WTC11 (cell line): ENCODE data around the gene MALSU1. TPM values are rescaled to one million over a fixed set of nuclear protein-coding genes. Genes with fewer than 3 reads are reported as not detected.

Experiments
- ATAC-seq: fragments of 200-7000 bp; cut with Tn5 transposase; 2 replicates; pipeline ENCODE4 v1.10.0; 2021; ENCODE audit warnings: mild to moderate bottlenecking, moderate library complexity
- CTCF ChIA-PET: fragments of 300-600 bp; sonication (Branson Sonifier 250); formaldehyde crosslinking; loops from one replicate; lab custom pipeline; 2021; ENCODE audit warnings: antibody characterized with exemption; lab: Charles Lee
- POLR2A ChIA-PET: fragments of 350-600 bp; sonication (Branson Sonifier 250); formaldehyde crosslinking; loops from one replicate; lab custom pipeline; 2021; ENCODE audit warnings: antibody characterized with exemption; lab: Charles Lee
- DNase-seq: peaks from one replicate; pipeline ENCODE4 v3.0.0; 2021; ENCODE audit warnings: low spot score
- H3K27ac Mint-ChIP-seq: 2 replicates; pipeline ENCODE4 v1.8.0; 2021; ENCODE audit warnings: mixed read lengths
- H3K27me3 Mint-ChIP-seq: 2 replicates; pipeline ENCODE4 v1.8.0; 2021; ENCODE audit warnings: low read depth, mild to moderate bottlenecking, moderate library complexity, mixed read lengths
- H3K36me3 Mint-ChIP-seq: 2 replicates; pipeline ENCODE4 v1.8.0; 2021; ENCODE audit warnings: mixed read lengths
- H3K4me1 Mint-ChIP-seq: 2 replicates; pipeline ENCODE4 v1.8.0; 2022; ENCODE audit warnings: mixed read lengths
- H3K4me3 Mint-ChIP-seq: 2 replicates; pipeline ENCODE4 v1.8.0; 2021; ENCODE audit warnings: mild to moderate bottlenecking, moderate library complexity, mixed read lengths
- H3K9me3 Mint-ChIP-seq: 2 replicates; pipeline ENCODE4 v1.8.0; 2021; ENCODE audit warnings: mixed read lengths
- CREB1 ChIP-seq: sonication (generic); formaldehyde crosslinking; IDR thresholded peaks from 2 replicates; pipeline ENCODE4 v1.8.0; 2023; ENCODE audit warnings: mild to moderate bottlenecking, missing genetic modification reagents
- ETV6 ChIP-seq: sonication (generic); formaldehyde crosslinking; IDR thresholded peaks from 2 replicates; pipeline ENCODE4 v1.8.1; 2022; ENCODE audit warnings: mild to moderate bottlenecking, missing genetic modification reagents
- JAZF1 ChIP-seq: fragments of 250-450 bp; sonication (Bioruptor Pico); IDR thresholded peaks from 2 replicates; pipeline ENCODE4 v1.9.0; 2021; ENCODE audit warnings: moderate library complexity, mild to moderate bottlenecking, inconsistent platforms
- MXD4 ChIP-seq: fragments of 250-450 bp; sonication (Bioruptor Pico); IDR thresholded peaks from 2 replicates; pipeline ENCODE4 v1.8.0; 2021; ENCODE audit warnings: mild to moderate bottlenecking, moderate library complexity, borderline replicate concordance
- MYBL2 ChIP-seq: sonication (generic); formaldehyde crosslinking; IDR thresholded peaks from 2 replicates; pipeline ENCODE4 v1.8.1; 2023; ENCODE audit warnings: mild to moderate bottlenecking, moderate library complexity, missing genetic modification reagents
- OVOL2 ChIP-seq: fragments of 250-450 bp; sonication (Bioruptor Pico); IDR thresholded peaks from 2 replicates; pipeline ENCODE4 v1.9.0; 2021; ENCODE audit warnings: mild to moderate bottlenecking, borderline replicate concordance
- RORB ChIP-seq: fragments of 250-450 bp; sonication (Bioruptor Pico); IDR thresholded peaks from 2 replicates; pipeline ENCODE4 v1.9.0; 2021; ENCODE audit warnings: mild to moderate bottlenecking
- SMAD3 ChIP-seq: sonication (generic); formaldehyde crosslinking; IDR thresholded peaks from 2 replicates; pipeline ENCODE4 v1.8.0; 2022; ENCODE audit warnings: missing genetic modification reagents, mild to moderate bottlenecking, borderline replicate concordance
- ZNF138 ChIP-seq: sonication (generic); formaldehyde crosslinking; conservative IDR thresholded peaks from 2 replicates; pipeline ENCODE4 v1.8.1; 2022; ENCODE audit warnings: mild to moderate bottlenecking, moderate library complexity, missing genetic modification reagents
- ZNF416 ChIP-seq: fragments of 250-450 bp; sonication (Bioruptor Pico); IDR thresholded peaks from 2 replicates; pipeline ENCODE4 v1.9.0; 2021; ENCODE audit warnings: mild to moderate bottlenecking, inconsistent platforms
- ZNF423 ChIP-seq: fragments of 250-450 bp; sonication (Bioruptor Pico); IDR thresholded peaks from 2 replicates; pipeline ENCODE4 v2.1.2; 2022; ENCODE audit warnings: mild to moderate bottlenecking, moderate library complexity
- total RNA-seq: library from RNA; stranded (reverse); gene quantifications from 3 replicates; pipeline ENCODE4 v1.2.3, GENCODE V29; 2021
- TF ChIP-seq, protein P1 (sequence below): fragments of 200-600 bp; IDR thresholded peaks from 2 replicates; pipeline ENCODE4 v1.8.0; 2022; ENCODE audit warnings: antibody characterized with exemption
- TF ChIP-seq, protein P2 (sequence below): sonication (generic); formaldehyde crosslinking; IDR thresholded peaks from 2 replicates; pipeline ENCODE4 v1.8.1; 2022; ENCODE audit warnings: low read depth, missing genetic modification reagents, borderline replicate concordance
- TF ChIP-seq, protein P3 (sequence below): sonication (generic); formaldehyde crosslinking; IDR thresholded peaks from 2 replicates; pipeline ENCODE4 v1.8.1; 2022; ENCODE audit warnings: mild to moderate bottlenecking, moderate library complexity, missing genetic modification reagents
- TF ChIP-seq, protein P4 (sequence below): sonication (generic); formaldehyde crosslinking; conservative IDR thresholded peaks from 2 replicates; pipeline ENCODE4 v1.8.1; 2023; ENCODE audit warnings: mild to moderate bottlenecking, low read depth, missing genetic modification reagents, moderate library complexity
- TF ChIP-seq, protein P5 (sequence below): sonication (generic); formaldehyde crosslinking; IDR thresholded peaks from 2 replicates; pipeline ENCODE4 v1.8.1; 2023; ENCODE audit warnings: mild to moderate bottlenecking, missing genetic modification reagents
- TF ChIP-seq, protein P6 (sequence below): sonication (generic); formaldehyde crosslinking; IDR thresholded peaks from 2 replicates; pipeline ENCODE4 v1.8.0; 2022; ENCODE audit warnings: mild to moderate bottlenecking, missing genetic modification reagents
- TF ChIP-seq, protein P7 (sequence below): sonication (generic); formaldehyde crosslinking; IDR thresholded peaks from 2 replicates; pipeline ENCODE4 v1.8.1; 2023; ENCODE audit warnings: mild to moderate bottlenecking, missing genetic modification reagents, moderate library complexity

The MALSU1 gene
- total RNA-seq, 1 experiment from 2014 or later: 81.5 TPM

DNA sequence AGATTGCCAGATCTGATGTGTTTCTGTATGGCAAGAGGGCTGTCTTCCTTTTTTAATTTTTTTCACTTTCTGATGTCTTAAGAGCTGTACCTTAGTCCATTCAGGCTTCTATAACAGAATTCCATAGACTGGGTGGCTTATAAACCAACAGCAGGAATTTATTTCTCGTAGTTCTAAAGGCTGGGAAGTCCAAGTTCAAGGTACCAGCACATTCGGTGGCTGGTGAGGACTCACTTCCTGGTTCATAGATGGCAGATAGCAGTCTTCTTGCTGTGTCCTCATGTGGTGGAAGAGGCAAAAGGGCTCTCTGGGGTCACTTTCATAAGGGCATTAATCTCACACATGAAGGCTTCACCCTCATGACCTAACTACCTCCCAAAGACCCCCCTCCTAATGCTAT lies 31.8 kb upstream of the MALSU1 start:
- H3K27ac Mint-ChIP-seq: no peak overlapping the region
- no peaks in the 10 kb centered on the region for H3K4me1 Mint-ChIP-seq
- ATAC-seq: no peak
- TF ChIP-seq, protein P1, sequence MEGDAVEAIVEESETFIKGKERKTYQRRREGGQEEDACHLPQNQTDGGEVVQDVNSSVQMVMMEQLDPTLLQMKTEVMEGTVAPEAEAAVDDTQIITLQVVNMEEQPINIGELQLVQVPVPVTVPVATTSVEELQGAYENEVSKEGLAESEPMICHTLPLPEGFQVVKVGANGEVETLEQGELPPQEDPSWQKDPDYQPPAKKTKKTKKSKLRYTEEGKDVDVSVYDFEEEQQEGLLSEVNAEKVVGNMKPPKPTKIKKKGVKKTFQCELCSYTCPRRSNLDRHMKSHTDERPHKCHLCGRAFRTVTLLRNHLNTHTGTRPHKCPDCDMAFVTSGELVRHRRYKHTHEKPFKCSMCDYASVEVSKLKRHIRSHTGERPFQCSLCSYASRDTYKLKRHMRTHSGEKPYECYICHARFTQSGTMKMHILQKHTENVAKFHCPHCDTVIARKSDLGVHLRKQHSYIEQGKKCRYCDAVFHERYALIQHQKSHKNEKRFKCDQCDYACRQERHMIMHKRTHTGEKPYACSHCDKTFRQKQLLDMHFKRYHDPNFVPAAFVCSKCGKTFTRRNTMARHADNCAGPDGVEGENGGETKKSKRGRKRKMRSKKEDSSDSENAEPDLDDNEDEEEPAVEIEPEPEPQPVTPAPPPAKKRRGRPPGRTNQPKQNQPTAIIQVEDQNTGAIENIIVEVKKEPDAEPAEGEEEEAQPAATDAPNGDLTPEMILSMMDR: no peak
- TF ChIP-seq, protein P2, sequence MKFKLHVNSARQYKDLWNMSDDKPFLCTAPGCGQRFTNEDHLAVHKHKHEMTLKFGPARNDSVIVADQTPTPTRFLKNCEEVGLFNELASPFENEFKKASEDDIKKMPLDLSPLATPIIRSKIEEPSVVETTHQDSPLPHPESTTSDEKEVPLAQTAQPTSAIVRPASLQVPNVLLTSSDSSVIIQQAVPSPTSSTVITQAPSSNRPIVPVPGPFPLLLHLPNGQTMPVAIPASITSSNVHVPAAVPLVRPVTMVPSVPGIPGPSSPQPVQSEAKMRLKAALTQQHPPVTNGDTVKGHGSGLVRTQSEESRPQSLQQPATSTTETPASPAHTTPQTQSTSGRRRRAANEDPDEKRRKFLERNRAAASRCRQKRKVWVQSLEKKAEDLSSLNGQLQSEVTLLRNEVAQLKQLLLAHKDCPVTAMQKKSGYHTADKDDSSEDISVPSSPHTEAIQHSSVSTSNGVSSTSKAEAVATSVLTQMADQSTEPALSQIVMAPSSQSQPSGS (CRISPR knock-in tag): no peak
- no peak for TF ChIP-seq MYBL2 (CRISPR knock-in tag)
- TF ChIP-seq CREB1: no peak
- TF ChIP-seq, protein P3, sequence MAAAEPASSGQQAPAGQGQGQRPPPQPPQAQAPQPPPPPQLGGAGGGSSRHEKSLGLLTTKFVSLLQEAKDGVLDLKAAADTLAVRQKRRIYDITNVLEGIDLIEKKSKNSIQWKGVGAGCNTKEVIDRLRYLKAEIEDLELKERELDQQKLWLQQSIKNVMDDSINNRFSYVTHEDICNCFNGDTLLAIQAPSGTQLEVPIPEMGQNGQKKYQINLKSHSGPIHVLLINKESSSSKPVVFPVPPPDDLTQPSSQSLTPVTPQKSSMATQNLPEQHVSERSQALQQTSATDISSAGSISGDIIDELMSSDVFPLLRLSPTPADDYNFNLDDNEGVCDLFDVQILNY: no peak
- TF ChIP-seq, protein P4, sequence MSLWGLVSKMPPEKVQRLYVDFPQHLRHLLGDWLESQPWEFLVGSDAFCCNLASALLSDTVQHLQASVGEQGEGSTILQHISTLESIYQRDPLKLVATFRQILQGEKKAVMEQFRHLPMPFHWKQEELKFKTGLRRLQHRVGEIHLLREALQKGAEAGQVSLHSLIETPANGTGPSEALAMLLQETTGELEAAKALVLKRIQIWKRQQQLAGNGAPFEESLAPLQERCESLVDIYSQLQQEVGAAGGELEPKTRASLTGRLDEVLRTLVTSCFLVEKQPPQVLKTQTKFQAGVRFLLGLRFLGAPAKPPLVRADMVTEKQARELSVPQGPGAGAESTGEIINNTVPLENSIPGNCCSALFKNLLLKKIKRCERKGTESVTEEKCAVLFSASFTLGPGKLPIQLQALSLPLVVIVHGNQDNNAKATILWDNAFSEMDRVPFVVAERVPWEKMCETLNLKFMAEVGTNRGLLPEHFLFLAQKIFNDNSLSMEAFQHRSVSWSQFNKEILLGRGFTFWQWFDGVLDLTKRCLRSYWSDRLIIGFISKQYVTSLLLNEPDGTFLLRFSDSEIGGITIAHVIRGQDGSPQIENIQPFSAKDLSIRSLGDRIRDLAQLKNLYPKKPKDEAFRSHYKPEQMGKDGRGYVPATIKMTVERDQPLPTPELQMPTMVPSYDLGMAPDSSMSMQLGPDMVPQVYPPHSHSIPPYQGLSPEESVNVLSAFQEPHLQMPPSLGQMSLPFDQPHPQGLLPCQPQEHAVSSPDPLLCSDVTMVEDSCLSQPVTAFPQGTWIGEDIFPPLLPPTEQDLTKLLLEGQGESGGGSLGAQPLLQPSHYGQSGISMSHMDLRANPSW (CRISPR knock-in tag): no peak
- TF ChIP-seq MXD4 (CRISPR knock-in tag): no peak
- no peak for TF ChIP-seq JAZF1 (CRISPR knock-in tag)
- TF ChIP-seq, protein P5, sequence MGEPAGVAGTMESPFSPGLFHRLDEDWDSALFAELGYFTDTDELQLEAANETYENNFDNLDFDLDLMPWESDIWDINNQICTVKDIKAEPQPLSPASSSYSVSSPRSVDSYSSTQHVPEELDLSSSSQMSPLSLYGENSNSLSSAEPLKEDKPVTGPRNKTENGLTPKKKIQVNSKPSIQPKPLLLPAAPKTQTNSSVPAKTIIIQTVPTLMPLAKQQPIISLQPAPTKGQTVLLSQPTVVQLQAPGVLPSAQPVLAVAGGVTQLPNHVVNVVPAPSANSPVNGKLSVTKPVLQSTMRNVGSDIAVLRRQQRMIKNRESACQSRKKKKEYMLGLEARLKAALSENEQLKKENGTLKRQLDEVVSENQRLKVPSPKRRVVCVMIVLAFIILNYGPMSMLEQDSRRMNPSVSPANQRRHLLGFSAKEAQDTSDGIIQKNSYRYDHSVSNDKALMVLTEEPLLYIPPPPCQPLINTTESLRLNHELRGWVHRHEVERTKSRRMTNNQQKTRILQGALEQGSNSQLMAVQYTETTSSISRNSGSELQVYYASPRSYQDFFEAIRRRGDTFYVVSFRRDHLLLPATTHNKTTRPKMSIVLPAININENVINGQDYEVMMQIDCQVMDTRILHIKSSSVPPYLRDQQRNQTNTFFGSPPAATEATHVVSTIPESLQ (CRISPR knock-in tag): no peak
- TF ChIP-seq, protein P6, sequence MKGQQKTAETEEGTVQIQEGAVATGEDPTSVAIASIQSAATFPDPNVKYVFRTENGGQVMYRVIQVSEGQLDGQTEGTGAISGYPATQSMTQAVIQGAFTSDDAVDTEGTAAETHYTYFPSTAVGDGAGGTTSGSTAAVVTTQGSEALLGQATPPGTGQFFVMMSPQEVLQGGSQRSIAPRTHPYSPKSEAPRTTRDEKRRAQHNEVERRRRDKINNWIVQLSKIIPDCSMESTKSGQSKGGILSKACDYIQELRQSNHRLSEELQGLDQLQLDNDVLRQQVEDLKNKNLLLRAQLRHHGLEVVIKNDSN (CRISPR knock-in tag): no peak
- TF ChIP-seq, protein P7, sequence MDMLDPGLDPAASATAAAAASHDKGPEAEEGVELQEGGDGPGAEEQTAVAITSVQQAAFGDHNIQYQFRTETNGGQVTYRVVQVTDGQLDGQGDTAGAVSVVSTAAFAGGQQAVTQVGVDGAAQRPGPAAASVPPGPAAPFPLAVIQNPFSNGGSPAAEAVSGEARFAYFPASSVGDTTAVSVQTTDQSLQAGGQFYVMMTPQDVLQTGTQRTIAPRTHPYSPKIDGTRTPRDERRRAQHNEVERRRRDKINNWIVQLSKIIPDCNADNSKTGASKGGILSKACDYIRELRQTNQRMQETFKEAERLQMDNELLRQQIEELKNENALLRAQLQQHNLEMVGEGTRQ: no peak
- TF ChIP-seq ZNF138: no peak
- TF ChIP-seq ZNF416: no peak
- TF ChIP-seq RORB (CRISPR knock-in tag): no peak
- TF ChIP-seq ETV6 (CRISPR knock-in tag): no peak
- no peak for TF ChIP-seq OVOL2 (CRISPR knock-in tag)
- TF ChIP-seq ZNF423 (CRISPR knock-in tag): no peak
- no peak for TF ChIP-seq SMAD3 (CRISPR knock-in tag)
- TF ChIP-seq, all 79 proteins: peak for 0
- CTCF ChIA-PET: no interaction called here
- Mint-ChIP-seq H3K27me3 (no peaks in the 10 kb centered on the region), H3K4me3 (no peak overlapping the region), H3K9me3 (peaks cover 11% of the 10 kb centered on the region; the same call in 1 of the 2 replicates), H3K36me3 (no peaks in the 10 kb centered on the region)
- DNase-seq: no peak
- POLR2A ChIA-PET: no interaction called here
